Skeletal muscle satellite cell (primary cell): ENCODE measurements around the gene RNFT2. TPM values are rescaled to one million over a fixed set of nuclear protein-coding genes. Genes with fewer than 3 reads are reported as not detected.

Experiments used
- H3K27me3 ChIP-seq: 2 replicates; pipeline ENCODE4 v1.7.0; 2013; ENCODE audit warnings: low read length; ENCODE audit not compliant: control insufficient read depth, insufficient read depth
- H3K36me3 ChIP-seq: 2 replicates; pipeline ENCODE4 v1.7.0; 2013; ENCODE audit warnings: mild to moderate bottlenecking, control low read depth, low read length; ENCODE audit not compliant: insufficient read depth
- H3K4me1 ChIP-seq: 2 replicates; pipeline ENCODE4 v1.7.0; 2013; ENCODE audit warnings: low read length; ENCODE audit not compliant: control insufficient read depth, insufficient read depth
- H3K4me2 ChIP-seq: 2 replicates; pipeline ENCODE4 v1.7.0; 2013; ENCODE audit warnings: mild to moderate bottlenecking, low read length
- H3K4me3 ChIP-seq: 2 replicates; pipeline ENCODE4 v1.7.0; 2013; ENCODE audit warnings: low read length
- H3K9ac ChIP-seq: 2 replicates; pipeline ENCODE4 v1.7.0; 2013; ENCODE audit warnings: mild to moderate bottlenecking, low read depth, low read length, moderate library complexity
- H3K9me3 ChIP-seq: replicated peaks from 2 replicates; pipeline ENCODE4 v1.7.0; 2013; ENCODE audit warnings: mild to moderate bottlenecking, control low read depth, low read length
- total RNA-seq: library from RNA; depleted of rRNA; stranded (reverse); fragments of >200 nt; gene quantifications from 2 replicates; pipeline ENCODE4 v1.2.3, GENCODE V29; 2012; rRNA removed

RNFT2 gene, protein sequence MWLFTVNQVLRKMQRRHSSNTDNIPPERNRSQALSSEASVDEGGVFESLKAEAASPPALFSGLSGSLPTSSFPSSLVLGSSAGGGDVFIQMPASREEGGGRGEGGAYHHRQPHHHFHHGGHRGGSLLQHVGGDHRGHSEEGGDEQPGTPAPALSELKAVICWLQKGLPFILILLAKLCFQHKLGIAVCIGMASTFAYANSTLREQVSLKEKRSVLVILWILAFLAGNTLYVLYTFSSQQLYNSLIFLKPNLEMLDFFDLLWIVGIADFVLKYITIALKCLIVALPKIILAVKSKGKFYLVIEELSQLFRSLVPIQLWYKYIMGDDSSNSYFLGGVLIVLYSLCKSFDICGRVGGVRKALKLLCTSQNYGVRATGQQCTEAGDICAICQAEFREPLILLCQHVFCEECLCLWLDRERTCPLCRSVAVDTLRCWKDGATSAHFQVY
- total RNA-seq: 1.7 and 2.3 TPM in 2 replicates

GRCh38 chr12:116737774-116738657, at the start of gene RNFT2, which contains the start of gene SPRING1:
Gene RNFT2, plus strand, starts transcription at chr12:116738315. Its CDS starts 2,183 bp downstream, at chr12:116740498.
Gene SPRING1, minus strand, starts transcription at chr12:116738069. Its CDS starts 169 bp downstream, at chr12:116737900.
- Histone ChIP-seq H3K27me3 (no peaks in the 10 kb centered on the region), H3K4me3 (peak within 1 kb of the TSS; percentile 88), H3K9ac (peak within 1 kb of the TSS; percentile 91), H3K4me1 (peaks cover 11% of the 10 kb centered on the region), H3K4me2 (peak within 1 kb of the TSS; percentile 94), H3K9me3 (no peaks in the 10 kb centered on the region), H3K36me3 (peaks cover 13% of the 10 kb centered on the region)

- no peaks in the 10 kb centered on the region for H3K36me3 ChIP-seq
- H3K4me2 ChIP-seq: no peak overlapping the region
- H3K4me3 ChIP-seq: no peak overlapping the region
- H3K27me3 ChIP-seq: peaks cover 49% of the 10 kb centered on the region
- H3K9ac ChIP-seq: no peak overlapping the region
- no peaks in the 10 kb centered on the region for H3K9me3 ChIP-seq
- peaks cover 5% of the 10 kb centered on the region for H3K4me1 ChIP-seq
Measured at GRCh38 chr12:116689521-116689920, 48.6 kb upstream of the RNFT2 start.

- Histone ChIP-seq H3K4me3 (no peak overlapping the region), H3K4me1 (peaks cover 5% of the 10 kb centered on the region), H3K27me3 (peaks cover 49% of the 10 kb centered on the region), H3K9ac (no peak overlapping the region), H3K36me3 (no peaks in the 10 kb centered on the region), H3K9me3 (no peaks in the 10 kb centered on the region), H3K4me2 (no peak overlapping the region)
Measured at GRCh38 chr12:116689979-116690744, 48.0 kb upstream of the RNFT2 start.

DNA sequence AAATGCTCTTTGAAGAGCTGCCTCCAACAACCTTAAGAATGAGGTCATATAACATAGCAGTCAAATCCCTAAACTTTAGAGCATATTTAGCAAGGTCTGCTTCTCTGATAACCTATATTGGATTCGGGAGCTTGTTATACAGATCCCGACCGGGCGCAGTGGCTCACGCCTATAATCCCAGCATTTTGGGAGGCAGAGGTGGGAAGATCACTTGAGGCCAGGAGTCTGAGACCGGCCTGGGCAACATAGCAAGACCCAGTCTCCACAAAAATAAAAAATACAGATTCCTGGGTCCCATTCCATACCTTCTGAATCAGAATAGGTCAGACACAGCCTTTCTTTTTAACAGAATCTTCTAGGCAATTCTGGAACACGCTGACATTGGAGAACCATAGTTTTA, 46.9 kb upstream of the RNFT2 start:
- Histone ChIP-seq H3K4me3 (no peak overlapping the region), H3K27me3 (peaks cover 50% of the 10 kb centered on the region), H3K4me2 (no peak overlapping the region), H3K36me3 (no peaks in the 10 kb centered on the region), H3K4me1 (peaks cover 5% of the 10 kb centered on the region), H3K9me3 (no peaks in the 10 kb centered on the region), H3K9ac (no peak overlapping the region)

DNA sequence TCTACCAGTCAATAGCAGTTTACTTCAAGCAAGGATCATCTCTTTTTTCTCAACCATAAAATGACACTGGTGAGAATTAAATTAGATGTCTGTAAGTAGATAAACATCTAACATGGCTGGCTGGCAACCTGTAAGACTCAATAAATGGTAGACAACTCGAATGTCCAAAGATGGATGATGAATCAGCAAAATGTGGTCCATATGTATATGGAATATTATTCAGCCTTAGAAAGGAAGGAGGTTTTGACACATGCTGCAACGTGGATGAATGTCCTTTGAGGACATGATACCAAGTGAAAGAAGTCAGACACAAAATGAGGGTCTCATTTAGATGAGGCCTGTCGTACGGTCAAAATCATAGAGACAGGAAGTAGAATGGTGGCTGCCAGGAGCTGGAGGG, 46.5 kb upstream of the RNFT2 start:
- Histone ChIP-seq H3K9ac (no peak overlapping the region), H3K4me2 (no peak overlapping the region), H3K4me3 (no peak overlapping the region), H3K36me3 (no peaks in the 10 kb centered on the region), H3K4me1 (peaks cover 5% of the 10 kb centered on the region), H3K9me3 (no peaks in the 10 kb centered on the region), H3K27me3 (peaks cover 53% of the 10 kb centered on the region)

DNA sequence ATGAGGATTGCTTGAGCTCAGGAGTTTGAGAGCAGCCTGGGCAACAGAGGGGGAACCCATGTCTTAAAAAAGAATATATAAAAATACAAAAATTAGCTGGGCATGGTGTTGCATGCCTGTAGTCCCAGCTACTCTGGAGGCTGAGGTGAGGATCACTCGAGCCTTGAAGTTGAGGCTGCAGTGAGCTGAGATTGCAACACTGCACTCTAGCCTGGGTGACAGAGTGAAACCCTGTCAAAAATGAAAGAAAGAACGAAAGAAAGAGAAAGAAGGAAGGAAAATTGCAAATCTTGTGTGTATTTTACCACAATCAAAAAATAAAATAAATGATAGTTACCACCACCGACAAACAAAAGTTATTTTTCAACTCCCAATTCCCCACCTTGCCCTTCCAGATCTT, 45.5 kb upstream of the RNFT2 start:
- peaks cover 59% of the 10 kb centered on the region for H3K27me3 ChIP-seq
- no peak overlapping the region for H3K4me3 ChIP-seq
- no peak overlapping the region for H3K4me2 ChIP-seq
- H3K9me3 ChIP-seq: no peaks in the 10 kb centered on the region
- peaks cover 5% of the 10 kb centered on the region for H3K4me1 ChIP-seq
- no peak overlapping the region for H3K9ac ChIP-seq
- no peaks in the 10 kb centered on the region for H3K36me3 ChIP-seq

GRCh38 chr12:116693286-116694227, 44.6 kb upstream of the RNFT2 start:
- H3K27me3 ChIP-seq: peaks cover 62% of the 10 kb centered on the region

DNA sequence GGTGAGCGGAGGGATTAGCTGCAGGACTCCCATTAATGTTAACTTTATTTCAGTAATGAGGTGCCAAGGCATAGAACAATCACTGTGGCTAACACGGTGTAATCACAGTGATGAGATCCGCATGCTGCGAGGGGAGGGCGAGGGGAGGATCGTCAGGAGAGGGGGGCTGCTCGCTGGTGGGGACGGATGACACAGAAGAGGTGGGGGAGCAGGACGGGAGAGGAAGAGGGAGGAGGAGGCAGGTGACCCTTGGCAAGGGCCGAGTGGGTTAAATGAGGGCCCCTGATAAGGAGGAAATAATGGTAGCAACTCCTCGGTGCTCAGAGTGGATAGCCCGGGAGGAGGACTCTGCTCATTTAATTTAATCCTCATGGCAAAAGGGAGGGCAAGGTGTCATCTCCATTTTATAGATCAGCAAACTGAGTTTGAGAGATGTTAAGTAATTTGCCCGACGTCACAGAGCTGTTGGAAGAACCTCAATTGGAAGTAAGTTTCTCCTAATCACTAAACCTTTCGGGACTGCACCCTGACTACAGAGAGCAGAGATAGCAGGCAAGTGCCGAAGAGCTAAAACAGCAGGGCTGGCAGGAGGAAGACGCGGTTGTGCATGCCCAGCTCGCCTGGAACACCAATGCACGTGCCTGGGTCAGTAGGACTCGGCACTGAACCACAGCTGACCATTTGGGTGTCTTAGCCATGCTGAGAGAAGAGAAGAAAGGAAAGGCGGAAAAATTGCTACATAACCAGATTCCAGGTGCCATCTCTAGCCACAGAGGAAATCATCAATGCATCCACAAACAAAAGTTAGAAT, 43.3 kb upstream of the RNFT2 start:
- Histone ChIP-seq H3K9ac (no peak overlapping the region), H3K4me1 (peaks cover 5% of the 10 kb centered on the region), H3K9me3 (no peaks in the 10 kb centered on the region), H3K27me3 (peaks cover 64% of the 10 kb centered on the region), H3K36me3 (no peaks in the 10 kb centered on the region), H3K4me2 (no peak overlapping the region), H3K4me3 (no peak overlapping the region)

More at GRCh38 chr12:116693286-116694227, 44.6 kb upstream of the RNFT2 start:
- Histone ChIP-seq H3K9ac (no peak overlapping the region), H3K4me1 (peaks cover 5% of the 10 kb centered on the region), H3K36me3 (no peaks in the 10 kb centered on the region), H3K4me3 (peak overlapping the region; percentile 39), H3K4me2 (peak overlapping the region; percentile 74), H3K9me3 (no peaks in the 10 kb centered on the region)

DNA sequence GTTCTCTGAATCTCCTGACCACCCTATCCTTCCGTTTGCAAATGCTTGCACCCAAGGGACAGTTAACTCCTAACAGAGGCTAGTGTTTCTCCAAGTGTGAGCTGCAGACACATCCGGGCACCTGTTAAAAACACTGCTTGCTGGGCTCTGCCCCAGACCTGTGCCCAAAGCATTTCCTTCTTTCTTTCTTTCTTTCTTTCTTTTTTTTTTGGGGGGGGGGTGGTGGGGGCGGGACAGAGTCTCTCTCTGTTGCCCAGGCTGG, 42.7 kb upstream of the RNFT2 start:
- H3K4me2 ChIP-seq: no peak overlapping the region
- peaks cover 63% of the 10 kb centered on the region for H3K27me3 ChIP-seq
- no peak overlapping the region for H3K4me3 ChIP-seq
- H3K4me1 ChIP-seq: peaks cover 5% of the 10 kb centered on the region
- no peak overlapping the region for H3K9ac ChIP-seq
- no peaks in the 10 kb centered on the region for H3K36me3 ChIP-seq
- no peaks in the 10 kb centered on the region for H3K9me3 ChIP-seq

GRCh38 chr12:116697305-116697704, 40.8 kb upstream of the RNFT2 start:
- H3K4me2 ChIP-seq: no peak overlapping the region
- peaks cover 57% of the 10 kb centered on the region for H3K27me3 ChIP-seq
- H3K4me1 ChIP-seq: peaks cover 5% of the 10 kb centered on the region
- no peaks in the 10 kb centered on the region for H3K36me3 ChIP-seq
- H3K4me3 ChIP-seq: no peak overlapping the region
- H3K9me3 ChIP-seq: no peaks in the 10 kb centered on the region
- H3K9ac ChIP-seq: no peak overlapping the region
